GM19099 (cell line): Measurements from ENCODE around the gene SCN3A.

ENCODE experiments used
- POLR2A ChIP-seq: IDR thresholded peaks from 3 replicates; pipeline ENCODE4 v1.6.1; 2011; ENCODE audit warnings: low read depth; ENCODE audit not compliant: insufficient read length; ENCODE audit errors: extremely low read depth

Gene SCN3A

GRCh38 chr2:165055082-165055851 lies 148.6 kb downstream of the SCN3A start:
- no peak for TF ChIP-seq POLR2A

GRCh38 chr2:165054652-165055051 lies 149.2 kb downstream of the SCN3A start:
- no peak for TF ChIP-seq POLR2A

- TF ChIP-seq POLR2A: no peak
Measured at GRCh38 chr2:165044505-165045303, 159.1 kb downstream of the SCN3A start.
